Renal cortex interstitium (tissue), 15 donors: Measurements from ENCODE around the gene DHX58. TPM values are rescaled to one million over a fixed set of nuclear protein-coding genes. Genes with fewer than 3 reads are reported as not detected.
"Not testable (repeated sequence)": the region's sequence is repeated elsewhere in the genome, so short reads cannot be mapped to it uniquely, and the experiment has no call there.

Source experiments
- DNase-seq, 11 donors: peaks; one replicate each; pipeline ENCODE4 v3.0.0-alpha.2; 2013; ENCODE audit warnings: low read depth in 9 of 11, low spot score in 4 of 11; ENCODE audit errors: extremely low read depth in 1 of 11
- long read RNA-seq, 16 experiments: transcript quantifications; one replicate each; lab custom pipeline, GENCODE V29; 2026
- polyA plus RNA-seq, 3 donors: library from polyadenylated mRNA; unstranded; fragments of 120-200 nt; gene quantifications; one replicate each; pipeline ENCODE4 v1.2.1, GENCODE V29; 2013; ENCODE audit not compliant: insufficient read length in 3 of 3

Gene DHX58
- 10 to 100 TPM in 1 of 3 donors, 1 to 10 TPM in 2; 7.1 to 13.3 (median 7.1) TPM for polyA plus RNA-seq
- long read RNA-seq, donor 1 = 0 reads
- long read RNA-seq, donor 2, partial matches to known transcripts = 0 of 1 reads
- long read RNA-seq, donor 2, other reads (novel, unspliced or antisense) = 0 of 1 reads
- long read RNA-seq, donor 3 = 0 reads
- long read RNA-seq, donor 4, partial matches to known transcripts = 0 of 2 reads
- long read RNA-seq, donor 4, other reads (novel, unspliced or antisense) = 0 of 2 reads
- long read RNA-seq, donor 5 = 0 reads
- long read RNA-seq, donor 6 = 0 reads
- long read RNA-seq, donor 7 = 0 reads
- long read RNA-seq, donor 8 = 0 reads
- long read RNA-seq, donor 9 = 0 reads
- long read RNA-seq, donor 10 = 0 reads
- long read RNA-seq, donor 11, partial matches to known transcripts = 0 of 1 reads
- long read RNA-seq, donor 11, other reads (novel, unspliced or antisense) = 0 of 1 reads
- long read RNA-seq, donor 12, partial matches to known transcripts = 0 of 1 reads
- long read RNA-seq, donor 12, other reads (novel, unspliced or antisense) = 0 of 1 reads
- long read RNA-seq, donor 13 = 0 reads
- long read RNA-seq, donor 14, partial matches to known transcripts = 0 of 1 reads
- long read RNA-seq, donor 14, other reads (novel, unspliced or antisense) = 0 of 1 reads
- long read RNA-seq, donor 15 = 0 reads
- long read RNA-seq, donor 16, partial matches to known transcripts = 0 of 2 reads
- long read RNA-seq, donor 16, other reads (novel, unspliced or antisense) = 0 of 2 reads

- DNase-seq = peak in 7 of 11 donors; percentile 54 to 79 (median 69)
These were observed at the start of gene DHX58 for GRCh38 chr17:42112552-42113176. Gene DHX58 (minus strand): TSS chr17:42112714. CDS start chr17:42111892, 822 bp downstream.

- no peak for DNase-seq
These were observed 48.0 kb upstream of the DHX58 start for GRCh38 chr17:42160531-42160910.

GRCh38 chr17:42159796-42160530, 47.4 kb upstream of the DHX58 start:
- DNase-seq = no peak

- DNase-seq = no peak
These were observed 43.1 kb upstream of the DHX58 start for GRCh38 chr17:42155614-42156045.

GRCh38 chr17:42153919-42154742, 41.6 kb upstream of the DHX58 start:
- no peak for DNase-seq

- DNase-seq = no peak
These were observed 34.5 kb upstream of the DHX58 start for GRCh38 chr17:42146911-42147607.

GRCh38 chr17:42143138-42143537, 30.6 kb upstream of the DHX58 start:
- DNase-seq = not testable (repeated sequence)

GRCh38 chr17:42142371-42142896, 29.9 kb upstream of the DHX58 start:
- no peak for DNase-seq

- DNase-seq = no peak
These were observed 28.9 kb upstream of the DHX58 start for GRCh38 chr17:42141382-42141781.

GRCh38 chr17:42140690-42141089, 28.2 kb upstream of the DHX58 start:
- not testable (repeated sequence) for DNase-seq

GRCh38 chr17:42138749-42139492, 26.4 kb upstream of the DHX58 start:
- DNase-seq = no peak

- DNase-seq = no peak
These were observed 24.1 kb upstream of the DHX58 start for GRCh38 chr17:42136654-42137051.

- DNase-seq = peak in 2 of 11 donors; percentile 39 to 46
These were observed 23.4 kb upstream of the DHX58 start for GRCh38 chr17:42135664-42136653.

- no peak for DNase-seq
These were observed 22.6 kb upstream of the DHX58 start for GRCh38 chr17:42135151-42135550.

GRCh38 chr17:42133461-42134041, 21.0 kb upstream of the DHX58 start:
- DNase-seq = no peak
